Body of pancreas (tissue), 4 donors: ENCODE measurements around the gene NHLH1. TPM values are rescaled to one million over a fixed set of nuclear protein-coding genes. Genes with fewer than 3 reads are reported as not detected.

Source experiments
- ATAC-seq: fragments of 150-250 bp; one replicate; pipeline ENCODE4 v1.9.1; 2016
- DNase-seq, 4 donors: peaks; one replicate each; pipeline ENCODE4 v3.0.0-alpha.2; 2019
- H3K27ac ChIP-seq, 4 donors: fragments of 200-600 bp; sonication (generic); 1 replicate in 3 of 4; 2 replicates in 1 of 4; pipeline versions ENCODE4 v1.5.1 to v1.6.1; 2016 to 2019; ENCODE audit warnings: mild to moderate bottlenecking in 1 of 4, mixed read lengths in 1 of 4, moderate library complexity in 1 of 4
- H3K27me3 ChIP-seq, 2 donors: fragments of 200-600 bp; sonication (generic); one replicate each; pipeline ENCODE4 v1.6.0; 2016; ENCODE audit warnings: mild to moderate bottlenecking in 1 of 2
- H3K36me3 ChIP-seq, 2 donors: fragments of 200-600 bp; sonication (generic); replicated peaks in 1 of 2; 2 replicates each; pipeline ENCODE4 v1.5.1; 2016; ENCODE audit warnings: low read depth in 2 of 2; ENCODE audit not compliant: insufficient read depth in 1 of 2
- H3K4me1 ChIP-seq: fragments of 200-600 bp; sonication (generic); one replicate; pipeline ENCODE4 v1.6.0; 2016
- H3K4me3 ChIP-seq, 2 donors: fragments of 200-600 bp; sonication (generic); 1 replicate in 1 of 2; 2 replicates in 1 of 2; pipeline ENCODE4 v1.5.1; 2016 to 2019
- H3K9me3 ChIP-seq, 3 donors: fragments of 200-600 bp; sonication (generic); 1 replicate in 2 of 3; 2 replicates in 1 of 3; pipeline ENCODE4 v1.5.1; 2016
- CTCF ChIP-seq, 7 experiments: fragments of 450-650 bp in 4 of 7; fragments of 200-600 bp in 3 of 7; sonication (generic) in 3 of 7; IDR thresholded peaks; one replicate each; pipeline ENCODE4 v1.5.1; 2016 to 2019; ENCODE audit warnings: antibody characterized with exemption in 7 of 7
- POLR2A ChIP-seq, 3 donors: fragments of 450-650 bp; IDR thresholded peaks; one replicate each; pipeline ENCODE4 v1.6.1; 2016; ENCODE audit warnings: antibody characterized with exemption in 3 of 3, mild to moderate bottlenecking in 2 of 3
- WGBS, 2 donors: methylation state at CpG; one replicate each; pipeline ENCODE4 v1.1.5; 2017; 5-methylcytosine and 5-hydroxymethylcytosine counted together
- intact Hi-C: fragments of 100-400 bp; cut with DNase I; formaldehyde crosslinking; loops from one replicate; pipeline ENCODE4 v1.15.1; 2023
- total RNA-seq, 2 donors: library from RNA; depleted of rRNA; stranded (reverse); fragments of >200 nt; gene quantifications; one replicate each; pipeline ENCODE4 v1.1.0, GENCODE V29; 2016

The NHLH1 gene
- total RNA-seq, 2 donors from 2014 or later: not detected

GRCh38 chr1:160330119-160330518 is 36.8 kb upstream of the NHLH1 start:
- H3K27ac ChIP-seq: no peak overlapping the region
- intact Hi-C loops: no loop called here
- DNase-seq: no peak
- H3K4me1 ChIP-seq: peaks cover 20% of the 10 kb centered on the region
- TF ChIP-seq CTCF (IDR thresholded peaks at IDR 0.05) (no peak), POLR2A (IDR thresholded peaks at IDR 0.05) (no peak)
- H3K36me3 ChIP-seq: peaks cover 13 to 44% of the 10 kb centered on the region in 2 donors
- no peak for ATAC-seq
- no peak overlapping the region for H3K4me3 ChIP-seq
- no peaks in the 10 kb centered on the region for H3K9me3 ChIP-seq
- no peaks in the 10 kb centered on the region for H3K27me3 ChIP-seq

GRCh38 chr1:160332516-160332915 is 34.4 kb upstream of the NHLH1 start:
- intact Hi-C loops: no loop called here
- no peak for ATAC-seq
- DNase-seq: no peak
- Histone ChIP-seq H3K9me3 (no peaks in the 10 kb centered on the region), H3K27ac (no peak overlapping the region), H3K4me1 (no peaks in the 10 kb centered on the region), H3K27me3 (no peaks in the 10 kb centered on the region), H3K4me3 (no peak overlapping the region), H3K36me3 (peaks cover 13 to 40% of the 10 kb centered on the region in 2 donors)
- TF ChIP-seq POLR2A (IDR thresholded peaks at IDR 0.05) (no peak), CTCF (IDR thresholded peaks at IDR 0.05) (no peak)

- Histone ChIP-seq H3K36me3 (peaks cover 0 to 24% of the 10 kb centered on the region in 2 donors), H3K27me3 (no peaks in the 10 kb centered on the region), H3K4me3 (no peak overlapping the region), H3K27ac (peak overlapping the region in 1 of 4 donors; percentile 12), H3K9me3 (no peaks in the 10 kb centered on the region), H3K4me1 (peaks cover 22% of the 10 kb centered on the region)
- ATAC-seq (no peak), DNase-seq (peak in 1 of 4 donors; percentile 8)
- intact Hi-C loops: no loop called here
- WGBS, 2 donors: 53 to 86% methylated on average over 4 of the region's 4 CpGs
- TF ChIP-seq POLR2A (IDR thresholded peaks at IDR 0.05) (no peak), CTCF (IDR thresholded peaks at IDR 0.05) (no peak)
Measured at GRCh38 chr1:160338580-160338979, 28.3 kb upstream of the NHLH1 start.

GRCh38 chr1:160340146-160340545 is 26.7 kb upstream of the NHLH1 start:
- Histone ChIP-seq H3K27ac (peak overlapping the region in 1 of 4 donors; percentile 10), H3K9me3 (no peaks in the 10 kb centered on the region), H3K36me3 (peaks cover 0 to 15% of the 10 kb centered on the region in 2 donors), H3K4me1 (peaks cover 35% of the 10 kb centered on the region), H3K27me3 (no peaks in the 10 kb centered on the region), H3K4me3 (no peak overlapping the region)
- ATAC-seq: no peak
- intact Hi-C loops: no loop called here
- TF ChIP-seq CTCF (IDR thresholded peaks at IDR 0.05) (no peak), POLR2A (IDR thresholded peaks at IDR 0.05) (no peak)
- 36 to 59% methylated on average over 3 of the region's 3 CpGs for WGBS, 2 donors
- DNase-seq: no peak

- DNase-seq (no peak), ATAC-seq (no peak)
- WGBS, 2 donors: 35 to 37% methylated on average over 2 of the region's 2 CpGs
- TF ChIP-seq CTCF (IDR thresholded peaks at IDR 0.05) (no peak), POLR2A (IDR thresholded peaks at IDR 0.05) (no peak)
- no peak overlapping the region for H3K27ac ChIP-seq
- peaks cover 0 to 15% of the 10 kb centered on the region in 2 donors for H3K36me3 ChIP-seq
- no peaks in the 10 kb centered on the region for H3K9me3 ChIP-seq
- intact Hi-C loops: no loop called here
- peaks cover 35% of the 10 kb centered on the region for H3K4me1 ChIP-seq
- no peak overlapping the region for H3K4me3 ChIP-seq
- no peaks in the 10 kb centered on the region for H3K27me3 ChIP-seq
Measured at GRCh38 chr1:160340866-160341265, 26.0 kb upstream of the NHLH1 start.
